GM06990 (cell line): ENCODE results near the gene FTO.

Experiments used
- DNase-seq: peaks from one replicate; pipeline ENCODE4 v3.0.0-alpha.2; 2011; ENCODE audit not compliant: insufficient read length; ENCODE audit errors: extremely low read depth
- H3K27me3 ChIP-seq: replicated peaks from 2 replicates; pipeline ENCODE4 v1.6.0; 2011; ENCODE audit warnings: low read length; ENCODE audit not compliant: control insufficient read depth, insufficient read depth
- H3K36me3 ChIP-seq: 2 replicates; pipeline ENCODE4 v1.5.1; 2011; ENCODE audit warnings: low read length; ENCODE audit not compliant: control insufficient read depth, insufficient read depth
- H3K4me3 ChIP-seq: replicated peaks from 2 replicates; pipeline ENCODE4 v1.5.1; 2011; ENCODE audit warnings: low read depth, mild to moderate bottlenecking, control low read depth, low read length
- TF ChIP-seq, protein P1 (sequence below): IDR thresholded peaks from 2 replicates; pipeline ENCODE4 v1.5.1; 2011; ENCODE audit warnings: low read length, control low read depth, mild to moderate bottlenecking, inconsistent platforms; ENCODE audit not compliant: insufficient read depth, poor library complexity, severe bottlenecking

The FTO gene

GRCh38 chr16:54056921-54057320, 353.0 kb downstream of the FTO start:
- TF ChIP-seq, protein P1, sequence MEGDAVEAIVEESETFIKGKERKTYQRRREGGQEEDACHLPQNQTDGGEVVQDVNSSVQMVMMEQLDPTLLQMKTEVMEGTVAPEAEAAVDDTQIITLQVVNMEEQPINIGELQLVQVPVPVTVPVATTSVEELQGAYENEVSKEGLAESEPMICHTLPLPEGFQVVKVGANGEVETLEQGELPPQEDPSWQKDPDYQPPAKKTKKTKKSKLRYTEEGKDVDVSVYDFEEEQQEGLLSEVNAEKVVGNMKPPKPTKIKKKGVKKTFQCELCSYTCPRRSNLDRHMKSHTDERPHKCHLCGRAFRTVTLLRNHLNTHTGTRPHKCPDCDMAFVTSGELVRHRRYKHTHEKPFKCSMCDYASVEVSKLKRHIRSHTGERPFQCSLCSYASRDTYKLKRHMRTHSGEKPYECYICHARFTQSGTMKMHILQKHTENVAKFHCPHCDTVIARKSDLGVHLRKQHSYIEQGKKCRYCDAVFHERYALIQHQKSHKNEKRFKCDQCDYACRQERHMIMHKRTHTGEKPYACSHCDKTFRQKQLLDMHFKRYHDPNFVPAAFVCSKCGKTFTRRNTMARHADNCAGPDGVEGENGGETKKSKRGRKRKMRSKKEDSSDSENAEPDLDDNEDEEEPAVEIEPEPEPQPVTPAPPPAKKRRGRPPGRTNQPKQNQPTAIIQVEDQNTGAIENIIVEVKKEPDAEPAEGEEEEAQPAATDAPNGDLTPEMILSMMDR: no peak
- Histone ChIP-seq H3K36me3 (no peaks in the 10 kb centered on the region), H3K4me3 (no peak overlapping the region), H3K27me3 (no peaks in the 10 kb centered on the region)
- DNase-seq: no peak

DNA sequence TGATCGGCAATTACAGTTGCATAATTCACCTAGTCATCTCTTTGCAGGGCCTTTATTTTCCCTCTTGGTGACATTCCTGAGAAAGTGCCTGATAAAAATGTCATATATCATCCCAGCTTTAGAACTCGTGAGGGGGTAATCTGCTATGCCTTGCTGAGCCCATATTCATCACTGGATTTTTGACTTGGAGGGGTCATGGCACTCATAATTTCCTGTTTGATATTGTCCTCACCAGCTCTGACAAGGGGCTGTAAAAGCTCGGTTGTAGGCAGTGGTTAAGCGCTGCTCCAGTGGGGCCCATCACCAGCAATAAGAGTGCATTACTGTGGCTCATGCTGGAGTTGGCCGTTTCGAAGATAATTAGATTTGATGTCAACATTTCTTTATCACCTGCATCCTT, 355.4 kb downstream of the FTO start:
- TF ChIP-seq, protein P1: no peak
- Histone ChIP-seq H3K27me3 (no peaks in the 10 kb centered on the region), H3K36me3 (no peaks in the 10 kb centered on the region), H3K4me3 (no peak overlapping the region)
- DNase-seq: no peak

GRCh38 chr16:54060599-54061421, 356.9 kb downstream of the FTO start:
- DNase-seq: no peak
- Histone ChIP-seq H3K4me3 (no peak overlapping the region), H3K36me3 (no peaks in the 10 kb centered on the region), H3K27me3 (no peaks in the 10 kb centered on the region)
- TF ChIP-seq, protein P1: no peak

DNA sequence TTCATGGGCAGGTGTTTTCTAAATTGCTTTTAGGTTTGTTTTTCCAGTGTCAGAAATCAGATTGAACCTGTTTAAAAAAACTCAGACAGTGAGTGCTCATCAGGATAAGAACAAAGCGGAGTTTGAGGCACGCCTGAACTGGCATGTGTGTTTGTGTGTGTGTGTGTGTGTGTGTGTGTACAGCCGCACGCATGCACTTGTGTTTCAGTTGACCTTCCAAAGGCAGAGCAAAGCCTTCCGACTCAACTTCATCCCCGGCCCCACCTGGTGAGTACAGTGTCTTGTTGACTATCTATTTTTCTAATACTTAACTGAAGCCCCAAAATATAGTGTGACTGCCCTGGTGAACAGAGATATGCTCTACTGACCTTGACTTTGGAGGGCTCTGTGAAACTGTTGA, 357.5 kb downstream of the FTO start:
- Histone ChIP-seq H3K4me3 (no peak overlapping the region), H3K36me3 (no peaks in the 10 kb centered on the region), H3K27me3 (no peaks in the 10 kb centered on the region)
- TF ChIP-seq, protein P1: no peak
- no peak for DNase-seq

GRCh38 chr16:54062361-54063278, 358.7 kb downstream of the FTO start:
- TF ChIP-seq, protein P1: no peak
- DNase-seq: no peak
- no peaks in the 10 kb centered on the region for H3K27me3 ChIP-seq
- H3K4me3 ChIP-seq: no peak overlapping the region
- no peaks in the 10 kb centered on the region for H3K36me3 ChIP-seq
